PC-3 (cell line): Measurements from ENCODE around the gene COL25A1. TPM values are rescaled to one million over a fixed set of nuclear protein-coding genes. Genes with fewer than 3 reads are reported as not detected.
"Not testable (repeated sequence)": the region's sequence is repeated elsewhere in the genome, so short reads cannot be mapped to it uniquely, and the experiment has no call there.

Source experiments
- ATAC-seq: fragments of 200-7000 bp; cut with Tn5 transposase; 2 replicates; pipeline ENCODE4 v1.9.1; 2020; ENCODE audit warnings: mild to moderate bottlenecking, moderate library complexity
- BruUV-seq: library from RNA; stranded (reverse); fragments of 400-500 nt; replicated peaks from 2 replicates; lab custom pipeline; 2021; lab: Mats Ljungman, UMichigan
- CTCF ChIA-PET: fragments of 300-600 bp; sonication (Branson Sonifier 250); formaldehyde crosslinking; loops from one replicate; lab custom pipeline; 2022; ENCODE audit warnings: antibody characterized with exemption; lab: Charles Lee
- POLR2A ChIA-PET: fragments of 300-600 bp; sonication (Branson Sonifier 250); formaldehyde crosslinking; loops from one replicate; lab custom pipeline; 2022; ENCODE audit warnings: antibody characterized with exemption; ENCODE audit not compliant: unreplicated experiment; lab: Charles Lee
- DNase-seq: peaks from one replicate; pipeline ENCODE4 v3.0.0-alpha.2; 2015
- H2AFZ ChIP-seq: fragments of 300-600 bp; sonication (generic); 2 replicates; pipeline ENCODE4 v1.6.0; 2016; ENCODE audit warnings: antibody characterized with exemption, low read length
- H3F3A ChIP-seq: fragments of 300-600 bp; sonication (generic); one replicate; pipeline ENCODE4 v1.6.0; 2017; ENCODE audit warnings: antibody characterized with exemption, low read length, control low read depth, mild to moderate bottlenecking; ENCODE audit not compliant: unreplicated experiment
- H3K27ac ChIP-seq: fragments of 300-600 bp; sonication (generic); 2 replicates; pipeline ENCODE4 v1.5.1; 2016; ENCODE audit warnings: mild to moderate bottlenecking, low read length
- H3K27me3 ChIP-seq: fragments of 300-600 bp; sonication (generic); 2 replicates; pipeline ENCODE4 v1.6.1; 2016; ENCODE audit warnings: low read length, mixed read lengths
- H3K36me3 ChIP-seq: fragments of 300-600 bp; sonication (generic); 2 replicates; pipeline ENCODE4 v1.6.1; 2016; ENCODE audit warnings: low read depth, mixed run types, low read length, mixed read lengths
- H3K4me1 ChIP-seq: fragments of 300-600 bp; sonication (generic); 2 replicates; pipeline ENCODE4 v1.5.1; 2016; ENCODE audit warnings: low read length; ENCODE audit not compliant: insufficient read depth
- H3K4me2 ChIP-seq: fragments of 300-600 bp; sonication (generic); 2 replicates; pipeline ENCODE4 v1.6.0; 2016; ENCODE audit warnings: low read length
- H3K4me3 ChIP-seq: fragments of 300-600 bp; sonication (generic); 2 replicates; pipeline ENCODE4 v1.5.1; 2016; ENCODE audit warnings: mild to moderate bottlenecking, low read length, mixed read lengths
- H3K79me2 ChIP-seq: fragments of 300-600 bp; sonication (generic); 2 replicates; pipeline ENCODE4 v1.6.1; 2017; ENCODE audit warnings: low read length, mixed read lengths
- H3K9ac ChIP-seq: fragments of 300-600 bp; sonication (generic); 2 replicates; pipeline ENCODE4 v1.6.0; 2016; ENCODE audit warnings: mild to moderate bottlenecking, low read length
- H3K9me2 ChIP-seq: fragments of 300-600 bp; sonication (generic); replicated peaks from 2 replicates; pipeline ENCODE4 v1.6.1; 2016; ENCODE audit warnings: mixed run types, low read length, mixed read lengths
- H3K9me3 ChIP-seq: fragments of 300-600 bp; sonication (generic); 2 replicates; pipeline ENCODE4 v1.6.1; 2016; ENCODE audit warnings: low read length, mixed read lengths
- H4K20me1 ChIP-seq: fragments of 300-600 bp; sonication (generic); 2 replicates; pipeline ENCODE4 v1.6.1; 2016; ENCODE audit warnings: low read length, mixed read lengths
- EZH2 ChIP-seq: fragments of 300-600 bp; sonication (generic); IDR thresholded peaks from one replicate; pipeline ENCODE4 v1.6.1; 2017; ENCODE audit warnings: antibody characterized with exemption, mild to moderate bottlenecking, low read length; ENCODE audit not compliant: unreplicated experiment
- EZH2phosphoT487 ChIP-seq: fragments of 300-600 bp; sonication (generic); IDR thresholded peaks from 2 replicates; pipeline ENCODE4 v1.6.1; 2018; ENCODE audit warnings: mild to moderate bottlenecking, antibody characterized with exemption, low read length, borderline replicate concordance
- intact Hi-C: fragments of 100-400 bp; cut with micrococcal nuclease; formaldehyde crosslinking; loops from 2 replicates; pipeline ENCODE4 v1.9.0; 2023
- total RNA-seq: library from RNA; depleted of rRNA; stranded (reverse); fragments of >200 nt; gene quantifications from 2 replicates; pipeline ENCODE4 v1.2.3, GENCODE V29; 2014
- TF ChIP-seq, protein P1 (sequence below): fragments of 300-600 bp; sonication (generic); conservative IDR thresholded peaks from 2 replicates; pipeline ENCODE4 v1.5.1; 2017; ENCODE audit warnings: antibody characterized with exemption, low read depth, mild to moderate bottlenecking, low read length

The COL25A1 gene
- total RNA-seq, 1 experiment from 2014 or later, result not detected

DNA sequence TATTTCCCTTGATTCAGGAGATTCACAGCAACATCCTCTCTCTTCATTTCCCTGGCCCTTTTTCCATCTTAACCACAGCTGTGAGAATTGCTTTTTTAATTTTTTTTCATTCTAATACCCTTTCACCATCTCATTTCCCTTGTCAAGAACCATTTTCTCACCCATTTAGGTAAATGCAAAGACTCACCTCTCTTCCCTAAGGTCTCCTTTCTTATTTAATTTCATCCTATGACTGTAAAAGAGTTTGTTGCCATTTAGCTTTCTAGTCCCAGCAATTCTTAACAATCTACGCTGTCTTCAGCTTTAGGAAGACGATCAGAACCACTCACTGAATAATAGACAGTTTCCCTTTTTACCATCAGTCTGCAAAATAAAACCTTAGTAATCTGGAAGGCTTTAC is 298.5 kb downstream of the COL25A1 start:
- Histone ChIP-seq H3F3A (no peaks in the 10 kb centered on the region), H3K27me3 (no peaks in the 10 kb centered on the region), H3K27ac (no peak overlapping the region), H3K36me3 (no peaks in the 10 kb centered on the region), H3K9ac (no peak overlapping the region), H2AFZ (no peak overlapping the region), H3K4me1 (no peaks in the 10 kb centered on the region), H3K9me2 (no peaks in the 10 kb centered on the region), H3K4me2 (no peak overlapping the region), H3K79me2 (no peaks in the 10 kb centered on the region), H3K4me3 (no peak overlapping the region), H3K9me3 (no peaks in the 10 kb centered on the region), H4K20me1 (no peaks in the 10 kb centered on the region)
- DNase-seq (no peak), ATAC-seq (no peak)
- POLR2A ChIA-PET, result no interaction called here
- intact Hi-C loops, result no loop called here
- BruUV-seq, result no TSS peak
- TF ChIP-seq, protein P1, sequence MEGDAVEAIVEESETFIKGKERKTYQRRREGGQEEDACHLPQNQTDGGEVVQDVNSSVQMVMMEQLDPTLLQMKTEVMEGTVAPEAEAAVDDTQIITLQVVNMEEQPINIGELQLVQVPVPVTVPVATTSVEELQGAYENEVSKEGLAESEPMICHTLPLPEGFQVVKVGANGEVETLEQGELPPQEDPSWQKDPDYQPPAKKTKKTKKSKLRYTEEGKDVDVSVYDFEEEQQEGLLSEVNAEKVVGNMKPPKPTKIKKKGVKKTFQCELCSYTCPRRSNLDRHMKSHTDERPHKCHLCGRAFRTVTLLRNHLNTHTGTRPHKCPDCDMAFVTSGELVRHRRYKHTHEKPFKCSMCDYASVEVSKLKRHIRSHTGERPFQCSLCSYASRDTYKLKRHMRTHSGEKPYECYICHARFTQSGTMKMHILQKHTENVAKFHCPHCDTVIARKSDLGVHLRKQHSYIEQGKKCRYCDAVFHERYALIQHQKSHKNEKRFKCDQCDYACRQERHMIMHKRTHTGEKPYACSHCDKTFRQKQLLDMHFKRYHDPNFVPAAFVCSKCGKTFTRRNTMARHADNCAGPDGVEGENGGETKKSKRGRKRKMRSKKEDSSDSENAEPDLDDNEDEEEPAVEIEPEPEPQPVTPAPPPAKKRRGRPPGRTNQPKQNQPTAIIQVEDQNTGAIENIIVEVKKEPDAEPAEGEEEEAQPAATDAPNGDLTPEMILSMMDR, result no peak
- TF ChIP-seq EZH2 (no peak), EZH2phosphoT487 (no peak)
- CTCF ChIA-PET, result no interaction called here

DNA sequence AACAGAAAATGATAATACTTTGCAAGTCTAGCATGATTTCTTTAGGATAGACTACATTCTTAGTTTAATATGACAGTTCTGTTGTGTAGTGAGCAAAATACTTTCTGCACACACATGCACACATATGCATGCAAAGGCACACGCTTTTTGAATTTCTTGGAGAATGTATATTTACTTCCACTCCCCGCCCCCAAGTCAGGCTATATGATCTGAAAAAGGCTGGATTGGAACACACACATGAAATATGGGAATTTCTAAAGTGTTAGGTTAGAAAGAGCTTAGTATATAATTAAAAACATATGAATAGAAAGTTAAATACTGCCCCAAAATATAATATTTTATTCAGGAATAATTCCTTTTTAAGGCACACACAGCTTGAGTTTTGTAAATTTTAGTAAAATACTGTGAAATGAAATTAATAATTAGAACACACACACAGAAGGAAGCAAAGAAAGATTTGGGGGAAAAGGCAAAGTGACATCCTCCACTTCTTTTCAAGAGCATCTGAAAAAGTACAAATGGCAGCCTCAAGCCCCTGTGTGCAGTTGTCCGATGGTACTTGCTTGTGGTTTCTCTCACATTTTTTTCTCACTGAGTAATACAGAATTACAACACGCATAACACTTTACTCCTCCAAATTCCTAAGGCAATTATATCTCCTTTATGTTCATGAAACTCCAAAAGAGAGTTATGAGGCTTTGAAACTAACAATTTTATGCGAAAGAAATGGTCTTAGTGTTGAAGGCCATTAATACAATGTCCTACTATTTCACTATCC is 310.7 kb downstream of the COL25A1 start:
- Histone ChIP-seq H3F3A (no peaks in the 10 kb centered on the region), H3K27me3 (no peaks in the 10 kb centered on the region), H4K20me1 (no peaks in the 10 kb centered on the region), H3K27ac (no peak overlapping the region), H3K4me3 (no peak overlapping the region), H2AFZ (no peak overlapping the region), H3K9ac (no peak overlapping the region), H3K4me1 (no peaks in the 10 kb centered on the region), H3K79me2 (no peaks in the 10 kb centered on the region), H3K36me3 (no peaks in the 10 kb centered on the region), H3K9me2 (no peaks in the 10 kb centered on the region), H3K4me2 (no peak overlapping the region), H3K9me3 (no peaks in the 10 kb centered on the region)
- CTCF ChIA-PET, result no interaction called here
- no TSS peak for BruUV-seq
- intact Hi-C loops, result no loop called here
- no peak for ATAC-seq
- DNase-seq, result no peak
- TF ChIP-seq EZH2, result no peak
- no peak for TF ChIP-seq EZH2phosphoT487
- TF ChIP-seq, protein P1, result no peak
- POLR2A ChIA-PET, result no interaction called here

DNA sequence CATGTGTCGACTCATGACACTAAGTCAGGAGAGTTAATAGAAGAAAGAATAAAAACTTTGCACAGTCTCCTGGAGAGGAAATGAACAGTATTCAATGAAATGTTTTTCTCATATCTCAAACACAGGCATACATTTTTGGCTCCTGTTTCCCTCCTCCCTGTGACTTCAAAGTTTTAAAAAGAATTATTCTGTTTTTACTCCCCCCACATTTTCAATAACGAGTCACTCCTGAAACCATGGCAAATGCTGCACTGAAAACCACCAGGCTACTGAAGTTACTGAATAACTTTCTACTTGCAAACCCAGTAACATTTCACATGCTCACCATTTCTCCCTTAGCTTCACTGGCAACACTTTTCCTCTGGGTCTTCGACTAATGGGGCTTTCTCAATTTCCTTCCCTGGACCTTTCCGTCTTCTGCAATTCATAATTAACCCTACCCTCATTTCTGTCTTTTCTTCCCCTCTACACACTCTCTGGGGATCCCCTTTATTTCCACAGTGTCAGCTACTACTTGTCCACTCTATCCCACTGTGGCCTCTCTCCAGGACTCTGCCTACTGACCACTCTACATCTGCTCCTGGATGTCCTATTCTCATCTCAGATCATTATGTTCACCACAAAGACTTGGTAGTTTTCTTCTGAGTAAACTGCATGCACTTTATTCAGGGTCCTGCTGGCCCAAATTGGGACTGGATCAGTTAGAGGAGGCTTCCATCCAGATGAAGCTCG is 313.8 kb downstream of the COL25A1 start:
- Histone ChIP-seq H3K9ac (no peak overlapping the region), H4K20me1 (no peaks in the 10 kb centered on the region), H3K9me3 (no peaks in the 10 kb centered on the region), H3K79me2 (no peaks in the 10 kb centered on the region), H3F3A (no peaks in the 10 kb centered on the region), H3K4me1 (no peaks in the 10 kb centered on the region), H2AFZ (no peak overlapping the region), H3K9me2 (no peaks in the 10 kb centered on the region), H3K27me3 (0 out of 2 replicates have a peak, but pooled peaks cover 4% of the 10 kb centered on the region), H3K36me3 (no peaks in the 10 kb centered on the region), H3K4me3 (no peak overlapping the region), H3K27ac (no peak overlapping the region), H3K4me2 (no peak overlapping the region)
- DNase-seq (no peak), ATAC-seq (no peak)
- TF ChIP-seq, protein P1, result no peak
- TF ChIP-seq EZH2 (no peak), EZH2phosphoT487 (no peak)
- ChIA-PET CTCF (no interaction called here), POLR2A (no interaction called here)
- no TSS peak for BruUV-seq
- intact Hi-C loops, result no loop called here

DNA sequence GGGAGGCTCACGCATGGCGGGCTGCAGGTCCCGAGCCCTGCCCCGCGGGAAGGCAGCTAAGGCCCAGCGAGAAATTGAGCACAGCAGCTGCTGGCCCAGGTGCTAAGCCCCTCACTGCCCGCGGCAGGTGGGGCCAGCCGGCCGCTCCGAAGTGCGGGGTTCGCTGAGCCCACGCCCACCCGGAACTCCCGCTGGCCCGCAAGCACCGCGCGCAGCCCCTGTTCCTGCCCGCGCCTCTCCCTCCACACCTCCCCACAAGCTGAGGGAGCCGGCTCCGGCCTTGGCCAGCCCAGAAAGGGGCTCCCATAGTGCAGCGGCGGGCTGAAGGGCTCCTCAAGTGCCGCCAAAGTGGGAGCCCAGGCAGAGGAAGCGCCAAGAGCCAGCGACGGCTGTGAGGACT is 318.0 kb downstream of the COL25A1 start:
- H3K4me3 ChIP-seq, H3K79me2 ChIP-seq, POLR2A ChIA-PET, H3K9ac ChIP-seq, intact Hi-C loops, H3K9me2 ChIP-seq, CTCF ChIA-PET, DNase-seq, H3K4me1 ChIP-seq, H2AFZ ChIP-seq, H4K20me1 ChIP-seq, H3K27ac ChIP-seq, H3F3A ChIP-seq, H3K36me3 ChIP-seq, H3K9me3 ChIP-seq, ATAC-seq, BruUV-seq, H3K4me2 ChIP-seq: not testable (repeated sequence)
- H3K27me3 ChIP-seq, result peaks cover 32% of the 10 kb centered on the region
